Measurements from ENCODE around the gene ADIPOR2.
"Not testable (repeated sequence)": the region's sequence is repeated elsewhere in the genome, so short reads cannot be mapped to it uniquely, and the experiment has no call there.

Gene ADIPOR2

GRCh38 chr12:1705774-1706631, 15.1 kb downstream of the ADIPOR2 start:
- no peak for DNase-seq

GRCh38 chr12:1706632-1706980, 15.7 kb downstream of the ADIPOR2 start:
- DNase-seq: peak; percentile 53

DNA sequence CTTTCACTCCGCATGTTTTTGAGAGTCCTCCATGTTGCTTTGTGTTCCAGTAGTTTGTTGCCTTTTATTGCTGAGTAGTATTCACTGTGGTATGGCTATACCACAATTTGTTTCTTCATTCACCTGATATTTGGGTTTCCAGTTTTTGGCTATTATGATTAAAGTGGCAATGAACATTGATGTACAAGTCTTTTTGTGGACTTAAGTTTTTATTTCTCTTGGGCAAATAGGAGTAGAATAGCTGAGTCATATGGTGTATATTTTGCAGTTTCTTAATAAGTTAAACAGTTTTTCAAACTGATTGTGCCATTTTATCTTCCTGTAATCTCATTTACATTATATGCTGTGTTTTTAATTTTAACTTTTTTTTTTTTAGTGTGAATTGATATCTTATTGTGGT, 16.2 kb downstream of the ADIPOR2 start:
- DNase-seq: no peak

DNA sequence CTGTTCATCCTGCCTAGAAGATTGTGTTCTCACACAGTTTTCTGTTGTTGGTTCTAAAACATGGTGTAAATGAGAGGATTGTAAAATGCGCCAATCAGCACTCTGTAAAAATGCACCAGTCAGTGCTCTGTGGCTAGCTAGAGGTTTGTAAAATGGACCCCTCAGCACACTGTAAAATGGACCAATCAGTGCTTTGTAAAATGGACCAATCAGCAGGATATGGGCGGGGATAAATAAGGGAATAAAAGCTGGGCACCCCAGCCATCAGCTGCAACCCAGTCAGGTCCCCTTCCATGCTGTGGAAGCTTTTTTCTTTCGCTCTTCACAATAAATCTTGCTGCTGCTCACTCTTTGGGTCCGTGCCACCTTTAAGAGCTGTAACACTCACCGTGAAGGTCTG, 19.1 kb downstream of the ADIPOR2 start:
- DNase-seq: not testable (repeated sequence)

DNA sequence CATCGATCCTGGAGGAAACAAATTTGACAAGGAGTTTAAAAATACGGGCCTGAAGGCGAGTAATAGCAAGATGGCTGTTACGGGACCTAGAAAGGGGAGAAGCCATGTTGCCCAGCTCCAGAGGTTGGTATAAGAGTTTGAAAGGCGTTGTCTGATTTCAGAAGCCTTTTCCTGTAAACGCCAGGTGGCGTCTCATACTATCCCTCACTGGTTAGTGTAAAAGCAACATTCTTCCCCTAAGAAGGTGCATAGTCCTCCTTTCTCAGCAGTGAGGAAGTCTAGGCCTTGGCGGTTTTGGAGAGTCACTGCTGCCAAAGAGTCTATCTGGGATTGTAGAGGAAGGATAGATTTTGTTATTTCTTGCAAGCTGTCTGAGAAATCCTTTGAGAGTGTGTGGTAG, 20.0 kb downstream of the ADIPOR2 start:
- DNase-seq: not testable (repeated sequence)

GRCh38 chr12:1711536-1712211, 20.8 kb downstream of the ADIPOR2 start:
- DNase-seq: peak; percentile 86

DNA sequence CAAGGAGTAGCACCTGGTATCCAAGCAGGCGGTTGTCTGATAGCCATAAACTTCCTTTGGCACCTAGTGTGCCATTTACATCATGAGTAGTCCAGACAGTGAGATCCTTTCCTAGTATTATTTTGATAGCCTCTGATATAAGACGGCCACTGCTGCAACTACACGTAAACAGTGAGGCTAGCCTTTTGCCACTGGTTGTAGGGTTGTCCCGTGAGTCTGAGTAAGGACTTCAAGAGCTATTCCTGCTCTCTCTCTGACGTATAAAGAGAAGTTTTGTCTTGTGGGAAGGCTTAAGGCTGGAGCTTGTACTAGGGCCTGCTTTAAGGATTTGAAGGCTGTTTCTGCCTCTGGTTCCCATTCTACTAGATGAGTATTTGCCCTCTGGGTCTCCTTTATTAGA, 21.4 kb downstream of the ADIPOR2 start:
- not testable (repeated sequence) for DNase-seq

- DNase-seq: not testable (repeated sequence)
Observed at GRCh38 chr12:1712852-1713251, 22.0 kb downstream of the ADIPOR2 start.

DNA sequence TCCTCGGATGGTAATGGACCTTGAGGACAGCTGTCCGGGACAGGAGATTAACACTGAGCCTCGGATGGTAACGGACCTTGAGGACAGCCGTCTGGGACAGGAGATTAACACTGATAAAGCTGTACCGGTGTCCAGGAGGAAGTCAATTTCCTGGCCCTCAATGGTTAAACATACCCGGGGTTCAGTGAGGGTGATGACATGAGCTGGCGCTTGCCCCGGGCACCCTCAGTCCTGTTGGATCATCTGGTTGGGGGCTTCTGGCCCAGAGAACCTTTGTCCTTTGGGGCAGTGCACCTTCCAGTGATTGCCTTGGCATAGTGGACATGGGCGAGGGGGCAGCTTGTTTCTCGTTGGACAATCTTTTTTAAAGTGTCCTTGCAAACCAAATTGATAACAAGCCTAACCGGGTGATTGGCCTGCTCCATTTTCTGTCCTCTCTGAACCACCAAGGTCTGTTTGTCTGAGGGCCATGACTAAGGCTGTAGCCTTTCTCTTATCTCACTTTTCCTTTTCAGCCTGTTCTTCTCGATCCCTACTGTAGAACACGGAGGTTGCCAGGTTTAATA, 23.0 kb downstream of the ADIPOR2 start:
- peak; percentile 38 for DNase-seq

GRCh38 chr12:1715459-1715858, 24.6 kb downstream of the ADIPOR2 start:
- not testable (repeated sequence) for DNase-seq

DNA sequence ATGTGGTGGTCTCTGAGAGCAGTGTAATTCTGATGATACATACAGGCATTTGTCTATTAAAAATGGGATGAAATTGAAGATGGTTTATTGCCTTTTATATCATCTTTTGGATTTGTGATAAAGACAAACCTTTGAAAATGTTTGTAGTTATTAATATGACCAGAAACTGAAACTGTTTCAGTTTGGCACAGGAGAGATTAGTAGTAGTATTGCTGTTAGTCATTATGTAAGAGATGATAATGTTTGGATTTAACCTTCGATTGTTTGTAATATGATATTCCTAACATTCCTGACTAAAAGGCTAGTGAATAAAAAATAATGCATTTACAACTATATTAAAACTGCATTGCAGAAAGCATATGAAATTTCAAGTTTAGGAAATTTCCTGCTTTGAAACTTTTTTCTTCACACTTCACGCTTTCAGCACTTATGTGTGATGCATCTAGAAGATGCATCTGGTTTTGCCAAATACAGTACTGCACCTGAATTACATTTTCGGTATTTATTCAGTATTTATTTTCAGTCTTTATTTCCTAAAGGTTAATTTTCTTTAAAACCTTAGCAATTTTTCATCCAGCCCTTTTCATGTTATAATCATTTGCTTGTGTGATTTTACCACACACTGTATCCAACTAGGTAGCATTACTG, 25.5 kb downstream of the ADIPOR2 start:
- no peak for DNase-seq

DNA sequence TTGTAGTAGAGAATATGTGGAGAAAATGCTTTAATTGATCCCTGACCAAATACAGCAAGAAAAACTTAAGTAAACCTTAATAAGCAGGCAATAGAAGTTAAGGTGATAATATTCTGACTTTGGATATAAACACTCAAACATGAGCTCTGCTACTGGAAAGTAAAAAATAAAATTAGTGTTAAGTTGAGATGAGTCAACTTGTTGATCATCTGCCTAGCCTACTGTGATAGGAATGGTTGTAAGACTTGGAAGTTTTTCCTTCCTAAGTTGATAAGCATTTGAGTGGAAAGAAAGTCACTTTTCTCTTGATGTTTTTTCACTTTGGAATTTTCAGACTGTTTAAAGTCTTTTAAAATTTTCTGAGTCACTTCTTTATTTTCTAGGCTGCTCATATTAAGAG, 26.0 kb downstream of the ADIPOR2 start:
- DNase-seq: no peak

- no peak for DNase-seq
Observed at GRCh38 chr12:1719139-1719538, 28.3 kb downstream of the ADIPOR2 start.

DNA sequence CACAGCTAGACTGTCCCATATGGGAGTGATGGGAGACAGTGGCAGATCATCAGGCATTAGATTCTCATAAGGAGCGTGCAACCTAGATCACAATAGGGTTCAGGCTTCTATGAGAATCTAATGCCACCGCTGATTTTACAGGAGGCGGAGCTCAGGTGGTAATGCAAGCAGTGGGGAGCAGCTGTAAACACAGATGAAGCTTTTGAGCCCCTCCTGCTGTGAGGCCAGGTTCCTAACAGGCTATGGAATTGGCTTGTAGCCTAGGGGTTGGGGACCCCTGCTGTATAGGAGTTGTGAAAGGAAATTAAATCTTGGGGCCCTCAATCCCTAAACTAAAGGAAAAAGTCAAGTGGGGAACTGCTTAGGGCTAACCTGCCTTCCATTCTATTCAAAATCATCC, 29.6 kb downstream of the ADIPOR2 start:
- no peak for DNase-seq

GRCh38 chr12:1723721-1724120, 32.9 kb downstream of the ADIPOR2 start:
- DNase-seq: peak; percentile 74

DNA sequence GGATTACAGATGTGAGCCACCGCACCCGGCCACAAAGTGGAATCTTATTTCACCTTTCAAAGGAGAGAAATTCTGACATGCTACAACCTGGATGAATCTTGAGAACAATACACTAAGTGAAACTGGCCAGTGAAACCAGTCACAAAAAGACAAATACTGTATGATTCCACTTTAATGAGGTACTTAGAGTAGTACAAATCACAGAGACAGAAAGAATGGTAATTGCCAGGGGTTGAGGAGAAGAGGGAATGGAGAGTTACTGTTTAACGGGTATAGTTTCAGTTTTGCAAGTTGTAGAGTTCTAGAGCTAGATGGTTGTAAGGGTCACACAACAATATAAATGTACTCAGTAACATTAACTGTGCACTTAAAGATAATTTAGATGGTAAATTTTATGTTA, 33.4 kb downstream of the ADIPOR2 start:
- no peak for DNase-seq

- DNase-seq: no peak
Observed at GRCh38 chr12:1726753-1727152, 35.9 kb downstream of the ADIPOR2 start.

- DNase-seq: no peak
Observed at GRCh38 chr12:1728824-1729223, 38.0 kb downstream of the ADIPOR2 start.

DNA sequence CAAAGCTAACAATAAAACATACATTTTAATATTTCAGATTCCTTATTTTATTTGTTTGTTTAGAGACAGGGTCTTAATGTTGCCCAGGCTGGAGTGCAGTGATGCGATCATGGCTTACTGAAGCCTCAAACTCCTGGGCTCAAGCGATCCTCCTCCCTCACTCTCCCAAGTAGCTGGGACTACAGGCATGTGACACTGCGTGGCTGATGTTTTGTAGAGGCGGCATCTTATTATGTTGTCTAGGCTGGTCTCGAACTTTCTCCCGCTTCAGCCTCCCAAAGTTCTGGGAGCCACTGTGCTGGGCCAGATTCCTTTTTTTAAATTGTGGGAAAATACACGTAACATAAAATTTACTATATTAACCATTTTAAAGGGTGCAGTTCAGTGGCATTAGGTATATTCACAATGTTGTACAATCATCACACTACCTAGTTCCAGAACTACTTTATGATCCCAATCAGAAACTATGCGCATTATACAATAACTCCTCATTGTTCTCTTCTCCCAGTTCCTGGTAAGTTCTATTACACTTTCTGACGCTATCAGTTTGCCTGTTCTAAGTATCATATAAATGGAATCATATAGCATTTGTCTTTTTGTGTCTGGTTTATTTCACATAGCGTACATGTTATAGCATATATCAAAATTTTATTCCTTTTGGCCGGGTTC, 40.3 kb downstream of the ADIPOR2 start:
- no peak for DNase-seq

GRCh38 chr12:1731688-1732078, 40.8 kb downstream of the ADIPOR2 start:
- DNase-seq: not testable (repeated sequence)

DNA sequence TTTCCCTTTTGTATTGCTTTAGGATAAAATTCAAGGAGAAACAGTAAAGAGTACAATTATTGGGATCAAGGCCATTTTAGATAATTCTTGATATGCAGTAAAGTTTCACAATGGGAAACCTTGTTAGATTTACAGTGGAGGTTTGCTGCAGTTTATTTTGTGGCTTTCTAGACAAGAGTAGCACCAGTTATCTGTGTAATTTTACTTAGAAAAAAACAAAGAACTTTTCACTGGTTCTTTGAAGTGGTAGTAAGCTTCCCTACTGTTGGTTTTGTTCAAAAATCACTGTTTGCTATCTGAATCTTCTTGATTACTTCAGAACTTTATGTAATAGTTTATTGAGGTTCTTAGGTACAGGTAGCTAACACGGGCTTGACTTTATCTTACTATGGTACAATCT, 42.0 kb downstream of the ADIPOR2 start:
- no peak for DNase-seq

- not testable (repeated sequence) for DNase-seq
Observed at GRCh38 chr12:1733712-1734111, 42.8 kb downstream of the ADIPOR2 start.
